Left lung (tissue), 10 donors: ENCODE results near the gene KDM1A. TPM values are rescaled to one million over a fixed set of nuclear protein-coding genes. Genes with fewer than 3 reads are reported as not detected.

Source experiments
- ATAC-seq: fragments of 200-7000 bp; cut with Tn5 transposase; one replicate; pipeline ENCODE4 v1.9.1; 2020; ENCODE audit warnings: moderate library complexity
- DNase-seq, 4 donors: peaks; one replicate each; pipeline ENCODE4 v3.0.0-alpha.2; 2013 to 2020
- H3K27ac ChIP-seq, 2 donors: fragments of 200-600 bp; sonication (generic) in 1 of 2; one replicate each; pipeline versions ENCODE4 v1.5.0 to v1.8.0; 2020 to 2021
- H3K27me3 ChIP-seq, 2 donors: fragments of 200-600 bp; sonication (generic) in 1 of 2; one replicate each; pipeline versions ENCODE4 v1.5.0 to v1.8.0; 2020 to 2021
- H3K36me3 ChIP-seq, 2 donors: fragments of 200-600 bp; sonication (generic) in 1 of 2; one replicate each; pipeline versions ENCODE4 v1.5.0 to v1.8.0; 2020 to 2021
- H3K4me1 ChIP-seq, 2 donors: fragments of 200-600 bp; one replicate each; pipeline ENCODE4 v1.8.0; 2021
- H3K4me3 ChIP-seq, 2 donors: fragments of 200-600 bp; sonication (generic) in 1 of 2; one replicate each; pipeline versions ENCODE4 v1.5.0 to v1.8.0; 2020 to 2021; ENCODE audit warnings: mild to moderate bottlenecking in 1 of 2
- H3K9me3 ChIP-seq, 2 donors: fragments of 200-600 bp; sonication (generic) in 1 of 2; one replicate each; pipeline versions ENCODE4 v1.5.0 to v1.8.0; 2020 to 2021
- CTCF ChIP-seq, 2 donors: fragments of 200-600 bp; sonication (generic) in 1 of 2; IDR thresholded peaks; one replicate each; pipeline versions ENCODE4 v1.5.0 to v1.8.0; 2021; ENCODE audit warnings: antibody characterized with exemption in 2 of 2
- intact Hi-C, 2 donors: fragments of 100-400 bp; cut with DNase I; formaldehyde crosslinking; loops; one replicate each; pipeline versions ENCODE4 v1.11.2 to v1.14.2; 2022
- polyA plus RNA-seq, 6 donors: library from polyadenylated mRNA; unstranded; fragments of 120-200 nt; gene quantifications; one replicate each; pipeline ENCODE4 v1.2.1, GENCODE V29; 2013; ENCODE audit not compliant: insufficient read length in 6 of 6
- total RNA-seq, 2 donors: library from RNA; stranded (reverse); fragmentation: NEBNext Ultra II Directional; extraction: Animal tissue kit (Norgen Biotek cat#: 25700); gene quantifications; one replicate each; pipeline ENCODE4 v1.2.1, GENCODE V29; 2021
- donor health status: DM: no; HTN: yes; CAD: no.
- donor health status: DM: no; HTN: no; CAD: no.

Gene KDM1A
- total and polyA plus RNA-seq, 8 donors: 39.5 to 126 (median 118) TPM

GRCh38 chr1:23079025-23079424 lies 59.8 kb downstream of the KDM1A start:
- DNase-seq (no peak), ATAC-seq (no peak)
- no peaks in the 10 kb centered on the region for H3K27me3 ChIP-seq
- peaks cover 0 to 4% of the 10 kb centered on the region in 2 donors for H3K4me1 ChIP-seq
- peaks cover 0 to 79% of the 10 kb centered on the region in 2 donors for H3K36me3 ChIP-seq
- no peaks in the 10 kb centered on the region for H3K9me3 ChIP-seq
- intact Hi-C loops: no loop called here
- H3K27ac ChIP-seq: no peak overlapping the region
- TF ChIP-seq CTCF (IDR thresholded peaks at IDR 0.05): no peak
- H3K4me3 ChIP-seq: no peak overlapping the region

DNA sequence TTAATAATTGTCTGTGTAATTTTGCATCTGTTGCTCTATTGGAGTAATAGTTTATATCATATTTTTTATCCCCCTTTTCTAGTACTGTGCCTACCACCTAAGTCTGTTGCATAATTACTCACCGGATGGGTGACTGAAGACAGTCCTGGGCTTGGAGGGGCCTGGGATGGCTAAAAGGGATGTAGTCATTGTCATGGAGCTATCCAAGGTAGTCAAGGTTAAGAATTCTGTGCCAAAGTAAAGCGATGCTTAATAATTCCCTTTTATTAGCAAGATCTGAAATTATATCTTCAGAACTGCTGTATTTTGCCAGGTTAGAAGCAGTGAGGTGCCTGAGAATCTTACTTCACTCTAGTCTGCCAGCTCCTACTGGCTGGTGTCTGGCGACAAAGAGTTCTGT lies 61.6 kb downstream of the KDM1A start:
- ATAC-seq: no peak
- no peaks in the 10 kb centered on the region for H3K27me3 ChIP-seq
- no peaks in the 10 kb centered on the region for H3K9me3 ChIP-seq
- peaks cover 0 to 92% of the 10 kb centered on the region in 2 donors for H3K36me3 ChIP-seq
- DNase-seq: no peak
- intact Hi-C loops: no loop called here
- no peak overlapping the region for H3K4me3 ChIP-seq
- TF ChIP-seq CTCF (IDR thresholded peaks at IDR 0.05): no peak
- peaks cover 0 to 6% of the 10 kb centered on the region in 2 donors for H3K4me1 ChIP-seq
- H3K27ac ChIP-seq: no peak overlapping the region

- H3K4me1 ChIP-seq: peaks cover 0 to 6% of the 10 kb centered on the region in 2 donors
- no peak for TF ChIP-seq CTCF (IDR thresholded peaks at IDR 0.05)
- H3K27ac ChIP-seq: no peak overlapping the region
- H3K36me3 ChIP-seq: peaks cover 0 to 97% of the 10 kb centered on the region in 2 donors
- no peaks in the 10 kb centered on the region for H3K9me3 ChIP-seq
- no peak for DNase-seq
- intact Hi-C loops: no loop called here
- no peak for ATAC-seq
- no peaks in the 10 kb centered on the region for H3K27me3 ChIP-seq
- no peak overlapping the region for H3K4me3 ChIP-seq
Measured at GRCh38 chr1:23081376-23081775, 62.1 kb downstream of the KDM1A start.

DNA sequence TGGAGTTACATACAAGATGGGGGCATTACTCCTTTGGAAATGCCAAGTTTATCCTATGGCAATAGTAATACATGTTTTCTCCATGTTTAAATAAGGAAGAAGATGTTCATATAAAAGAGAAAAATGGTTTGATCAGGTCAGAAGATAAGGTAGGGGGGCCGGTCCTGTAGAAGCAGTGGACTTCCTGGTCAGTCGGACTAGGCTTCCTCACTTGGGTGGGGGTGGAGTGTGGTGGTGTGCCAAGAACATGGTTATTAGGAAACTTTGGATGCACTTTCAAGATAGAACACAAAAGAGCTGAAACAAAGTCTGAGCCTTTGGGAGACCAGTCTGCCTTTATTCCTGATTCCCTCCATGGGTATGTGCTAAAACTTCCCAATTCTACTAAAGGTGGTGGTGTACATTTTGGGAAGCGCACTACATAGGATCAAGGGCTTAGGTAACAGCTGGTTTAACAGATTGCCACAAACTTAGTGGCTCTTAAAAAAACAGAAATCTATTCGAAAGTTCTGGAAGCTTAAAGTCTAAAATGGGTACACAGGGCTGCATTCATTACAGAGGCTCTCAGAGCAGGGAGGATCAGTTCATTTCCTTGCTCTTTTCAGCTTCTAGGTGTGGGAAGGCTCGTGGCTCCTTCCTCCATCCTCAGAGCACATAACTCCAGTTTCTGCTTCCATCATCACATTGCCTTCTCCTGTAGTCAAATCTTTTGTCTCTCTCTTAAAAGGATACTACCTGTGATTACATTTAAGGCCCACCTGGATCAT lies 64.6 kb downstream of the KDM1A start:
- H3K9me3 ChIP-seq: no peaks in the 10 kb centered on the region
- no peak overlapping the region for H3K27ac ChIP-seq
- intact Hi-C loops: no loop called here
- TF ChIP-seq CTCF (IDR thresholded peaks at IDR 0.05): no peak
- no peak overlapping the region for H3K4me3 ChIP-seq
- H3K4me1 ChIP-seq: peaks cover 0 to 6% of the 10 kb centered on the region in 2 donors
- DNase-seq (peak in 2 of 4 donors; percentile 12 to 32), ATAC-seq (peak; percentile 55)
- peaks cover 0 to 99% of the 10 kb centered on the region in 2 donors for H3K36me3 ChIP-seq
- H3K27me3 ChIP-seq: no peaks in the 10 kb centered on the region

GRCh38 chr1:23084880-23085279 lies 65.6 kb downstream of the KDM1A start:
- no peak overlapping the region for H3K4me3 ChIP-seq
- peaks cover 0 to 95% of the 10 kb centered on the region in 2 donors for H3K36me3 ChIP-seq
- intact Hi-C loops: no loop called here

More at GRCh38 chr1:23084880-23085279, 65.6 kb downstream of the KDM1A start:
- H3K27ac ChIP-seq: no peak overlapping the region
- no peak for DNase-seq
- no peaks in the 10 kb centered on the region for H3K27me3 ChIP-seq
- ATAC-seq: no peak
- H3K9me3 ChIP-seq: no peaks in the 10 kb centered on the region
- H3K4me1 ChIP-seq: peaks cover 0 to 6% of the 10 kb centered on the region in 2 donors
- TF ChIP-seq CTCF (IDR thresholded peaks at IDR 0.05): no peak
